ENCODE results near the gene SOX10.

Gene SOX10

GRCh38 chr22:37923927-37924326, 60.4 kb downstream of the SOX10 start:
- no peak for DNase-seq (ENCODE audit: extremely low spot score)
- ChIA-PET POLR2A (no interaction called here), CTCF (interaction anchor here (1.6 kb wide), 1 partner anchor 10 kb away, joined by 4 read pairs; no protein-coding TSS in a partner anchor)
- no peak for TF ChIP-seq CTCF (IDR thresholded peaks at IDR 0.05; ENCODE audit: control extremely low read depth, extremely low read depth, low read depth, missing control alignments)
